DMS53 (cell line): ENCODE results near the gene C3orf18.

ENCODE experiments used
- DNase-seq: peaks from one replicate; lab custom pipeline; 2025; lab: John Stamatoyannopoulos, UW

The C3orf18 gene

DNA sequence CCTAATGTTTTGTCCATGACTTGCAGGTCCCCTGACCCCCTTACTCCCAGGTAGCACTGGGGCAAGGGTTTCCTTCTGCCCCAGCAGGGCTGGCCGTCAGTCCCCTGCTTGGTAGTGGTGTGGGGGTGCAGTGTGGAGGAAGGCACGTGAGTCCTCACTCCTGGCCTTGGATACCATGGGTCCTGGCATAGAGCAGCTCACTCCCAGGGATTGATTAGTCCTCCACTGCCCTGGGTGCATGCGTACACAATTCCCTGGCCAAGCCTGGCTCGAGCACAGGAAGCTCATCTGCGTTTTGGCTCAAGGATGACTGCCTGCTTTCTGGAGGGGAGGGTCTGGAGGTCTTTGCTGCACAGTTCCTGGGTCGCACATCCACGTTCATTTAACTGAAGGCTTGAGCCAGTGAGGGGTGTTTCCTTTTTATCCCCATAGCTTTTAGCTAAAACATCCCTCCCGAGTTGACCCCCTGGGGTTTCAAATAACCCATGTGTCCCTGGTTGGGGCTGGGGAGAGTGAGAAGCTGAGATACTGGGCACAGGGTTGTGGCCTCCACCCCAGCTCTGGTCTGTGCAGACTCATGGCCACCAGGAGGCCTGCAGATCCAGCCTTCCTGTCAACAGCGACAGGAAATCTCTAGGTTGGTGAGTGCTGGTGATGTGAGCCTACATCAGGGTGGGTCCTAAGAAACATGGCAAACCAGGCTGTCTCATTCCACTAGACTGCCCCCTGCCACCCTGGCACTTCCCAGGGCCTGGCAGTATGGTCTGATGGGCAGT, 13.3 kb upstream of the C3orf18 start:
- no peak for DNase-seq

DNA sequence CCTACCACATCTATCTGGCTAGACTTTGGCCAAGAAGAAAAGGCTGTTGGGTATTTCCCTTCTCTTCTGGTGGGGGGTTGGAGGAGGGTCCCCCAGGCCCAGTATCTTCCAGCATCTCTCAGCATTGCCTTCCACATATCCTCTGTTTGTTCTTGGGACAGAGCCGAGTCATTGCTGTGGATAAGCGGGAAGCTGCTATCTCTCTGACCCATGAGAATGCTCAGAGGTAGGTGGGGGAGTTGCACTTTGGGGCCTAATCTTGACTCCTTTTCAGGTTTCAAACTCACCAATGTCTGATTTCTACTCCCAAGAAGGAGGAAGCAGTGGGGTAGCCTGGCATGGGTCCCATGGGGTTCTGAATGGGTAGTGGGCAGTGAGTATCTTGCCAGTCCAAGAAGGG, 9.8 kb upstream of the C3orf18 start:
- DNase-seq = no peak

DNA sequence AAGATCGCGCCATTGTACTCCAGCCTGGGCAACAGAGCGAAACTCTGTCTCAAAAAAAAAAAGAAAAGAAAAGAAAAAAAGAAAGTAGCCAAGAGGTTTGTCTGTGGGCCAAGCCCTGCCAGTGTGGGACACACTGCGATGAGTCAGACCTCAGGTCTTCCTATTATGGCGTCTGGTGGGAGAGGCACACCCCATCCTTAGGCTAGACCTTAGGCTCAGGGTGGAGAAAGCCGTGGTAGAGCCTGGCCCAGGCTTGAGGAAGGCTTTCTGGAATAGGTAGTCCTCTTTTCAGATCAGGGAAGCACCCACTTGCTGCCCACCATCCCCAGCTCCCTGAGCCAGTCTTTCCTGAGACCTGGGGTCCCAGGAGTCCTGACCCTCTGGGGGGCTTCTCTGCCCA, 7.8 kb upstream of the C3orf18 start:
- no peak for DNase-seq

DNA sequence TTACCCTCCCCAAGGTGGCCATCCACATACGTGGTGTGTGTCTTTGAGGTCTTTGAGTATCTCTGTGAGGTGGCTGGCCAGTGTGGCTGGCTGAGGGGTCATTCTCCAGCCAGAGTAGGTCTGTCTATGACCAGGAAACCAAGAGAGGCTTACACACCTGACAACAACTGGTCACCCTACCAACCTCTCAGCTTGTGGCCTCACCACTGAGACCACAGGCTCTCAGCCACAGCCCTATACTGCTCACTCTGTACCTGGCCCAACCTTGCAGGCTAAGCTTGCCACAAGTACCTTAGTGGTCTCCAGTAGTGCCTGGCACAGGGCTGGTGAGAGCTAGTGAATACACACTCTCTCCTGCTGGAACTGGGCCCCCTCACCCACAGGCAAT, 6.9 kb upstream of the C3orf18 start:
- DNase-seq = no peak

DNA sequence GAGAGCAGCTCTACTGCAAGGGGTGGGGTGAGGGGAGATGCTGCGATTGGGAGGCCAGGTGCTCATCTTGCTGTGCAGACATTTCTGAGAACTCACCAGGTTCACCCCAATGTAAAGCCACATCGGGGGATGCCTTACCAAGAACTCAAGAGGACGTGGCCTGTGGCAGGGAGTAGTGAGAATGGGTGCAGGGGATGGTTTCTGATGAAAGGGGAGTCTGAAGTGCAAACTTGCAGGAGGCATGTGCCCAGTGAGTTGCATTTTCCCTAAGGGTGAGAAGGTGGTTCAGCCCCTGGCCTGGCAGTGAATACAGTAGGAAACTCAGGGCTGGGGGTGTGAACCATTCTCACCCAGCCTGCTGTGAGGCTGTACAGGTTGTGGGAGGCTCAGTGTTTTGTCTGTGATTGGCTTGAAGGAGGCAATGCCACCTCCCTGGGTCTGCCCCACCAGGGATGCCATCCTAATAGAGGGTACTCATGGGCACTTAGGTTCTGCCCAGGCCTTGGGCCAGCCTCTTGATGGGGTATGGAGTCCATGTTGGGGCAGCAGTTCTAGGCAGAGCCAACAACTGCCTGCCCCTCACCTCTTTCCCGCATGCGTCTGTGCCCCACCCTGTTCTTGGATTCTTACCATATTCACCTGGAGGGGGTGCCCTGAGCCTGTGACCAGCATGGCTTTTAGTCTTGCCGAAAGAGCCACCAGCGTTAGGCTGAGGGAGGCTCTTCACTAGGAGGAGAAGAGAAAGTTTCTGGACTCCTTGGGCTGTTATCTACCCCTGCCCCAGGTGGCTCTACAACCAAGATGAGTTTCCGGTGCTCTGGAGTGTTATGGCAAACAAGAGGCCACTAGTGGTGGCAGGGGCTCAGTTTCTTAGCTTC, 6.3 kb upstream of the C3orf18 start:
- no peak for DNase-seq

DNA sequence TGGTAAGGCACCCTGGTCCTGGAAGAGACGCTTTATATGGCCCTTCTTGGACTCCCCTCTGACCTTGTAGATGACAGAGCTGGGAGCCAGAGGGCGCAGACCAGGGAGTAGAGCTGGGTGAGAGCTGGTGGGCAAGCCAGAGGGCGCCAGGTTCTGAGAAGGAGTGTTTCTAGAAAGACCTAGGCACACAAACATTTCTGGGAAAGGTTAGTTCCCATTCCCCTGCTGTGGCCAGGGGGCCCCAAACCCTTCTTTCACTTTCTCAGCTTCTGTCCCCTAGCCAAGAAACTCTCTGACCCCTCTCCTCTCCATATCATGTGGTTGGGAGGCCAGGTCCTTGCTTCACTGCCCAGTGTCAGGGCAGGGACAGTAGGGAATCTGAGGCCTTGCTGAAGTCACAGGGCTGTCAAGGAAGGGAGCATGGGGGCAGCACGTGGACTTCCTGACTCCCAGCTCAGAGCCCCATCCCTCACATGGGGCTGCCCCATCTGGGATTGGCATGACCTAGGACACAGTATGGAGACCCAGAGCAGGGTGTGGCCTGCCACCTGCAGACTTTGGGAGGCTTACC, 5.3 kb upstream of the C3orf18 start:
- no peak for DNase-seq

DNA sequence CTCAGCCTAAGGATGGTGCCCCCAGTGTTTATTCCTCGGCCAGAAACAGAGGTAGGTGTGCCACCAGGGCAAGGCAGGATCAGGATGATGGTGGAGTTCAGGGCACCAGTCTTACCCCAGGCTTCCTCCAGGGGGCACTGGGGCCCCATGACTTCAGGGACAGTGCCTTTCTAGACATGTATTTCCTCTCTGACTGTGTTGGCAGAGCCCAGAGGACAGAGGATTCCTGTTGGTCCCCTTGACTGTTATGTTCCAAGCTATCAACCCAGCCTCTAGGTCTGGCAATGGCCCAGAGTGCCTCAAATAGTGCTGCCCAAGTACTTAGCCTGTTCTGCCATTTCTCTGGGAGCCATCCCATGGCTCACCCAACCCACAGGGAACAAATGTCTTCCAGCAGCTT, 4.6 kb upstream of the C3orf18 start:
- peak; percentile 56 for DNase-seq

DNA sequence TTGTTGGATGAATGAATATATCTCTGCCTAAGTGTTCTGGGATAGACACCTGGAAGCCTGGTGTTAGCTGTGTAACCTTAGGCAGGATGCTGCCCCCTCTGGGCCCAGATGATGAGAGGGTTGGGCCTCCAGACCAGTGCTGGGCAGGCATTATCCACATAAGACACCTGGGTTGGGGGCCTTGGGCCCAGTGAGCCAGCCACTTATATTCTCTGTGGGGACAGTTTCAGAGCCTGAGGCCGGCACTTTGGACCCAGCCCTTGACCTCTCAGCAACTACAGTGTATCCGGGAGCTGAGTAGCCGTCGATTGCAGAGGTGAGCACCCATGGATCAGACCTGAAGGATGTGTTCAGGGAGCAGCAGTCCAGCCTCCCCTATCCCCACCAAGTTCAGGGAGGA, 3.9 kb upstream of the C3orf18 start:
- DNase-seq = no peak

DNA sequence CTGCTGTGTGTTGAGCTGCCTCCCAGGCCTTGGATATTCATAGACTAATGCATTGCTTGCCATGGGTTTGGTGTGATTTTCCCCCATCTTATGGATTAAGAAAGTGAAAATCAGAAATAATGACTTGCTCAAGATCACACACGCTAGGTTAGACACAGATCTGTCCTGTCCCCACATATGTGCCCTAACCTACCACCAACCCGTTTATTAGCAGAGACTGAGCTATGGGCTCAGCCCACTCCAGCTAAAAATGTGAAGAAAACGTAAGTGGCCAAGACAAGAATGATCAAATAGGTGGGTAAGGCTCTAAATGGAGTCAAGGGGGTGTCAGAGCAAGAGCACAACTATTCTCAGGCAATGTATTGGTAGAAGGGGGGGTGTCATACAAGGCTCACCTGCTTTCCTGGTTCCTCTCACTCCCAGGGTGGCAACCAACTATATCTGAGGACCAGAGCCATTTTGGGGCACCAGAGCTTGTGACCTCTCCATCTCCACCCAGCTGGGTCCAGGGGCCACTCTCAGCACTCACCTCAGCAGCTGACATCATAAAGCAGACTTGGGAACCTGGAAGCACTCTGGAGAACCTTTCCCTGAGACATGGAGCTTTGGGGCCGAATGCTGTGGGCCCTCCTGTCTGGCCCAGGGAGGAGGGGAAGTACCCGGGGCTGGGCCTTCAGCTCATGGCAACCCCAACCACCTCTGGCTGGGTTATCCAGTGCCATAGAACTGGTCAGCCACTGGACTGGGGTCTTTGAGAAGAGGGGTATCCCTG, 3.1 kb upstream of the C3orf18 start:
- no peak for DNase-seq

DNA sequence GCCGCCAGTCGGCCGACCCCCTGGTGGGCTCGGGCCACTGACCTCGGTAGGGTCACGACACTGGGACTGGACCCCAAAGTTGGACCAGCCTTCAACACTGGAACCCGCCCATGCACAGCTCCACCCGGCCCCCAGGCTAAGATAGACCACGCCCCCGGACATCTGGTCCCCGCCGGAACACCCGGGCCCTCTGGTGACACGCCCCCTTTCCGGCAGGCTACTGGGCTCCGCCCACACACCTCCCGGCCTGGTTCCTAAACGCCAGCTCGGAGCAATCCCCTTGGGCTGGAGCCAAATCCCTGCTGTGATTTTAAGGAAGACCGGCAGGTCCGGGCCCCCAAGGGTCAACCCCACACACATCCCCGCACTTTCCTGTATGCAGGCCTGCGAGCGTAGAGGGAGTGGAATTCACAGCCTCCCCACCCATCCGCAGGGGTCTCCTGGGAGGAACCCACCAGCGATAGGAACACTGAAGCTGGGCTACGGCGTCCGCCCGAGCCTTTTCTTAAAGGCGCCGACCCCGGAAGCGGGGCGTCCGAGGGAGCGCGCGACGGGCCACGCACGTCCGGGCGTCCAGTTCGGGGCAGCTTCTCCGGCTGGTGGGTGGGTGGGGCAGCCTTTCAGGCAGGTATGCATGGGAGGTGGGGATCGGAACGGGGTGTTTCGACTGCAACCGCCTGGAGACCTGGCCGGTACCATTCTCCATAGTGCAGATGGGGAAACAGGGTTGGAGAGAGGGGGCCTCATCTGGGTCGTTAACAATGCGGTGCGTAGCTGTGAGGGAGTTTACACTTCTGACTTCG, 1.6 kb upstream of the C3orf18 start, which contains the start of gene HEMK1:
TSS of gene HEMK1 (plus strand) at position 576 of the 803 bp plus-strand sequence. CDS start 1,583 bp downstream, outside the sequence.
- peak; percentile 90 for DNase-seq

DNA sequence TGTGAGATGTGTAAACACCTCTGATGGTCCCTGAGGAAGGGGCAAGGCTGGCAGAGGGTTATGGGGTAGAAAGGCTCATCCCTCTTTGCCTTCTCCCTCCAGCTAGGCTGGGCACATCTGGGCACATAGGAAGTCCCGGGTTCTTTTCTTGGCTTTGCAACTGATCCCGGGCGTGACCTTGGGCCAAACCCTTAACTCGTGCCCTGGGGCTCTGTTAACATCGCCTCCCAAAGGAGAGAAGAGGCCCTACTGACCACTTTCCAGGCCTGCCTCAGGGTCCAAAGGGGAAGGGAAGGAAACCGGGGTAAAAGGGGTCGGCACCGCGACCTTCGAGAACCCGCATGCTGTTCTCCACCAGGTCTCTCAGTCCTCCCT, 549 bp downstream of the C3orf18 start:
- no peak for DNase-seq

DNA sequence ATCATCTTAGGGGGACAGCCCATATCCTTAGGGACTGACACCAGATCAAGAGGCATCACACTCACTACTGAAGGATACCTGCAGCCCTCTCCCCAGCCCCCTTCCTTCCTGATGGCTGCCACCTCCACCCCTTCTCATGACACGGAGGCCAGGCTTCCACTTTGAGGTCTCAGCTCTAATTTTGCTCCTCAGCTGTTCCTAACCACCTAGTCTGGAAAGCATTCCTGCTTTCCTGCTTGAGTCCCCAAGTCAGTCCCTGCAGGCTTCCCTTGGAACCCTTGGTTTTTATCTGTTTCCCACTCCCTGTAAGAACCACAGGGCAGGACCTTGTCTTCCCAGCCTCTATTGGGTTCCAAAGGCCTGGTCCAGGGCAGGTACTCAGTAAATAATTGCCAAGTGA, 3.2 kb downstream of the C3orf18 start:
- DNase-seq = no peak

DNA sequence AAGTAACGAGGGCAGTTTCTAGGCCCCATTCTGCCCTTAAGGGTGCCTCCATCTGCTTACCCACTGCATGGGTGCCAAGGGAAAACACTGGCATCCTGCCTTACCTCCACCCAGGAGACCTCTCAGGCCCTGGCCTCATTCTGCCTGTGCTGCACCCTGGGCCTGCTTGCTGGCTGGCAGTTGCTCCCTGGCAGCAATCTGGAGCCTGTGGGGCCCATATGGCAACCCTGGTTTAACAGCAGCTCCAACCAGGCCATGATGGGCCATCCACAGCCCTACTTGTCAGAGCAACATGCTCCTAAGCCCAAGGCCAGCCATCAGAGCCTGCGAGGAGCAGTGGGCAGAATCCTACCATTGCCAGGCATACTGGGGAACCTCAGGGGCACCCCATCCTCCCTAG, 3.7 kb downstream of the C3orf18 start:
- DNase-seq = no peak

DNA sequence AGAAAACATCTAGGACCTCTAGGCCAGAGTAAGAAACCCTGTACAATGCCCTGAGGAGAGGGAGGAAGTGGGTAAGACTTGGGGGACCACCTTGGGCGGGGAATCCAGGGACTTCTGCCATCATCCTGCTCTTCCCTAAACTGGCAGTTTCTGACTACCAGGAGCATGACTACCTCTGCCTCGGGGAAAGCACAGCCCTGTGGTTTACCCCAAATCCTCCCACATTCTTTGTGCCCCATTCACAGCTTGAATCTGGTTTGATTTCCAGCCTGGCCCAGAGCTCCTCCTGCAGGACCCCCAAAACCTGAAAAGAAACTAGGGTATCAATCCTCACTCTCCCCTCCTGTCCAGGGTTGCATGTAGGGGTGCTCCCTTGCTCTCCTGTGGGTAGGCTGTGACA, 4.7 kb downstream of the C3orf18 start:
- no peak for DNase-seq

DNA sequence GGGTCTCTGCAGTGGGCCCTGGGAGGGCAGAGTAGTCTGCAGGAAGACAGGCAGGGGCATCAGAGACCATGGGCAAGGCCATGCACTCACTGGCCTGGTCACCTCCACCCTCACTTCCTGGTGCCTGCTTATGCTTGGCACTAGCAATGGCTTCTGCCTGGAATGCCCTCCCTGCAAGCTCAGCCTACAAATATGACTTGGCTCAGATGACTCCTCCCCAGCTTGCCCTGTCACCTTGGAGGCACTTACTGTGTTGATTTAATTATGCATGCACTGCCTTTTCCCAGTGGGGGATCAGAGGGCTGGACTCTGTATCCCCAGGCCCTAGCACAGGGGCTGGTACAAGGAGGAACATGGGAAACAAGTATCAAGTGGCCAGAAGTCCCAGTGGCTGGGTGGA, 7.8 kb downstream of the C3orf18 start:
- peak; percentile 13 for DNase-seq

DNA sequence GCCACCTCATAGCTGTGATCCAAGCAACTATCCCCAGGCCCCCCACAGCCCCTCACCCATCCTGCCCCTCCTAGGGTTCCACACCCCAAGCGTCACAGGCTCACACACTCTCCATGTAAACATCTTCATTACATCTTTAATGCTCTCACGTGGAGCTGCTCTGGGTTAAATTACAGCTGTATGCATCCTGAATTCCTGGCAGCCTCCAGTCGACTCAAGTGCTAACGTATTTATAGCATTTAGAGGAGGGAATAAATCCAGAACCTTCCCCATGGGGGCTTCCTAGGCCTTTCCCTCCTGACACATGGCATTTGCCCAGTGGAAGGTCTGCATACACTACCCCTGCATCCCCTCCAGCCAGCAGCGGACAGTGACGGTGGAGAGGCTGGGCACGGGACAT, 9.6 kb downstream of the C3orf18 start:
- no peak for DNase-seq

DNA sequence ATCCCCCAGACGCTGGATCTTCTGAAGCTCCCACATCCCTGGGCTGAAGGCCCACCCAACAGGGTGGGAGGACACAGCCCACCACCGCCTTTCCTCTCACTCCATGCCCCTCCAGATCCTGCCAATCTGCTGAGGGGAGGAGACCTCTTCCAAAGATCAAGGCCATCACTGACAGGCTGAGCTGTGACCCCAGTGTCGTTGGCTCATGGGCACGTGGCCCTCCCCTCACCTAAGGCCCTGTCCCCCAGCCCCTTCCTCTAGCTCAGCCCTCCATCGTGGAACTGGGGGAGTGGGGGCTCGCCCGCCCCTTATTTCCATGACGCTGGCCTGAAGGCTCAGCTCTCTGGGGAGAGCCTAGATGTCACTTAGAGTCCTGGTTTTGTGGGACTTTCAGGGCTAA, 10.4 kb downstream of the C3orf18 start:
- no peak for DNase-seq

DNA sequence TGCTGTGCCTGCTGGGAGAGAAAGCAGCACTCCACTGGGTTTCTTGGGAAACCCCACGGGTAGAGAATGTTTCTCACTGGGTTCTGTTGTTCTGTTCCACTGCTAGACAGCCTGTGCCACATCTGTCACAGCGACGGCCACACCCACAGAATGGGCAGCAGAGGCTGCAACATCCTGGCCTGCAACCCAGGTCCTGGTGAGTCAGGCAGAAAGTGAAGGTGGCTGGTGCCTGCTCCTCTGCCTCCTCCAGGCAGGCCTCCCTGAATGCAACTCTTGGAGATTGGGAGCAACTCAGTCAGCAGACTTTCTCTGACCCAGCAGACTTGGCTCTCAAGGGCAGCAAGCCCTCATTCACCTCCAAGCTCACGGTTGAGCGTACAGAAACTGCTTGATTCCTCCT, 13.0 kb downstream of the C3orf18 start:
- DNase-seq = no peak

DNA sequence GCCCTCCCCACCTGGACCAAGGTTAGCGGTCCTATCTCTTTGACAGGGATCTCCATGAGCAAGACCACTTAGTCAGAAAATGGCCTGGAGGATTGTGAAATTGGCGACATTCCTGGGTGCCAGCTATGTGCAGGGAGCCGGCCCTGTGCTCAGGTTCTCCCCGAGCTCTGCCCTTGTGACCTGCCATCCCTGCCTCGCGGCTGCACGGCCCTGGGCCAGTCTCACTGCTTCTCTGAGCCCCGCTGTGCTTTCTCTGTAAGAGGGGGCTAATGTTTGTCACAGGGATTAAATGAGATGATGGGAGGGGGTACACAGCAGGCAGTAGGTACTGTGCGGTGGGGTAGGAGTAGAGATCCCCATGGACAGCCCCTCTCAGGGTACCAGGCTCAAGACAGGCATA, 14.9 kb downstream of the C3orf18 start:
- no peak for DNase-seq

DNA sequence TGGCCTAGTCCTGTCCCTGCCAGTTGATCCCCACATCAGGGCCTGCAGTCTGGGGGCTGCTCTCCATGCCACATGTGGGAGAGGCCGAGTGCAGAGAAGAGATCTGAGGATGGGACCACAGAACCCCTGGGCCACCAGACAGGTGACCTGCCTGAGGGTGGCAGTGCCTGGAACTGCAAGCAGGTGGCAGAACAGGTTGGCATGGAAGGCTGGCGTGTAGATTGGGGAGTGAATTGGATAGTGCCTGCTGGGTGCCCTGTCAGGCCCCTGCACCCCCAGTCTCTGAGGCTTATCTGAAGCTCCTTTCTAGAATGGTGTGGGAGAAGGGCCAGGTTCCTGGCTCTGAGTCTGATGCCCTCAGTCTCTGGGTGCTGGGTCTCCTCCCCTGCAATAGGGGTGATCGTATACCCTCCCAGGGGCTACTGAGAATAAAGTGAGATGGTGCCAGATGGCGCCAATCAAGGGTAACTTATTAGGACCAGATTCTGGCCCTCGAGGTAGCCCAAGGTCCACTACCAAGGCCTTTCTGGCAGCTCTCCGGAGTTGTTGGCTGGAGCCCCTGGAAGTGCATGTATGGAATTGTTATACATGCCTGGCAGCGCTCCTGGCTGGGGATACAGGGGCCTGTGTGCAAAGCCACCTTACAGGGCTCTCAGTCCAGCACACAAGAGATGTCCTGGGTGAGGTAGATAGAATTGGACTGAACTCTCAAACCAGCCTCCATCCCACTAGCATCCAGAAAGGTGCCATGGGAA, 15.7 kb downstream of the C3orf18 start:
- DNase-seq = no peak
